ENCODE measurements around the gene NDUFV2. TPM values are rescaled to one million over a fixed set of nuclear protein-coding genes. Genes with fewer than 3 reads are reported as not detected.

The NDUFV2 gene
- total and polyA plus RNA-seq, 2 of the 8 experiments (the other 6 are each of a cell fraction or from before 2014, with no cell fraction given) = 90.8 to 191 TPM

DNA sequence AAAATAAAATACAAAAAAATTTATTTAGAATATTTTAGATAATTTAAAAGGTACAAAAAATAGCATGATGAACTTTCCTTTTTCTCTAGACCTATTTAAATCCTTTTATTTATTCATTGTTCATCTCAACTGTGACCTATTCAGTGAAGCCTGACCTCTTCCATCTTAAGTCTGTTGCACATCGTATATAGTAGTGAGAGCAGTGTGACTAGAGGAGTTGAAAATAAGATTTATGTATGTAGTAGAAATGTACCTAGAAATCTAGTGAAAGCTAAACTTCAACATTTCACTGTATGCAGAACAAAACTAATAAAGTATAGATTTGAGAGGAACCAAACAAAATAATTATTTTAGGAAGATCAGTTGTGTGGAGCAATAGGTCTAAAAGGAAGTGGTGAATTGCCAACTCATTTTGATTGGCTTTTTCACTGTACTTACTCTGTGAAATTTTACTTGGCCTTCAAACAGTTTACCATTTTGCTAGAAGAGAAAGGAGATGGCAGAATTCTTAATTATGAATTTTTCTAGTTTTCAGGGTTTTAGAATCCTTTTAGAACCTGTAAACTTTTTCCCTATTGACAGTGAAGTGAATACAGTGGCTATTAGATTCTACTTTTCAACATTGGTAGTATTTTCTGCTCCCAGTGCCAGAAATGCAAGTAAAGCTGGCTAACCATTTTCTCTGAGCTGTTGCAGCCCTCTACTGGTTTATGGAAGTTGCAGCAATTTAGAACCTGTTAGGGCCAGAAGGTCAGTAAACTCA, 45.1 kb downstream of the NDUFV2 start (continued):
- TF ChIP-seq, protein P1, sequence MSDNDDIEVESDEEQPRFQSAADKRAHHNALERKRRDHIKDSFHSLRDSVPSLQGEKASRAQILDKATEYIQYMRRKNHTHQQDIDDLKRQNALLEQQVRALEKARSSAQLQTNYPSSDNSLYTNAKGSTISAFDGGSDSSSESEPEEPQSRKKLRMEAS (IDR thresholded peaks at IDR 0.05) = no peak
- TF ChIP-seq POU5F1 (IDR thresholded peaks at IDR 0.05; ENCODE audit: low read depth, low read length) (no peak), POLR2A (IDR thresholded peaks at IDR 0.05; ENCODE audit: control extremely low read depth in 1 of 2, low read depth in 2 of 2, low read length in 2 of 2) (no peak)
